GM12875 (cell line): ENCODE data around the gene MYBPH.

Experiments
- H3K4me3 ChIP-seq: one replicate; pipeline ENCODE4 v1.5.1; 2011; ENCODE audit warnings: low read depth, low read length, control low read depth
- CTCF ChIP-seq: IDR thresholded peaks from 2 replicates; pipeline ENCODE4 v1.5.1; 2011; ENCODE audit warnings: low read depth, mild to moderate bottlenecking, control low read depth, inconsistent platforms, low read length, moderate library complexity, borderline replicate concordance; ENCODE audit not compliant: insufficient read depth

Gene MYBPH

GRCh38 chr1:203146537-203146936, 29.1 kb downstream of the MYBPH start:
- H3K4me3 ChIP-seq: no peak overlapping the region
- TF ChIP-seq CTCF: no peak

- no peak overlapping the region for H3K4me3 ChIP-seq
- no peak for TF ChIP-seq CTCF
Observed at GRCh38 chr1:203146042-203146369, 29.6 kb downstream of the MYBPH start.

GRCh38 chr1:203145321-203146041, 30.1 kb downstream of the MYBPH start:
- no peak overlapping the region for H3K4me3 ChIP-seq
- TF ChIP-seq CTCF: no peak

- no peak for TF ChIP-seq CTCF
- no peak overlapping the region for H3K4me3 ChIP-seq
Observed at GRCh38 chr1:203144661-203145060, 31.0 kb downstream of the MYBPH start.

- H3K4me3 ChIP-seq: no peak overlapping the region
Observed at GRCh38 chr1:203143641-203144040, 32.0 kb downstream of the MYBPH start.

GRCh38 chr1:203142684-203143408, 32.8 kb downstream of the MYBPH start:
- TF ChIP-seq CTCF: no peak
- H3K4me3 ChIP-seq: no peak overlapping the region

More at GRCh38 chr1:203143641-203144040, 32.0 kb downstream of the MYBPH start:
- no peak for TF ChIP-seq CTCF

GRCh38 chr1:203142124-203142523, 33.5 kb downstream of the MYBPH start:
- no peak for TF ChIP-seq CTCF
- H3K4me3 ChIP-seq: no peak overlapping the region
